ENCODE results near the gene CELA3A. TPM values are rescaled to one million over a fixed set of nuclear protein-coding genes. Genes with fewer than 3 reads are reported as not detected.

CELA3A gene
- total and polyA plus RNA-seq, 2 of the 8 experiments (the other 6 are each of a cell fraction or from before 2014, with no cell fraction given), result not detected

- peaks cover 34 to 83% of the 10 kb centered on the region in 2 experiments for H3K79me2 ChIP-seq (ENCODE audit: control insufficient read depth in 1 of 2, insufficient read depth in 2 of 2, low read length in 2 of 2)
- TF ChIP-seq CEBPB (IDR thresholded peaks at IDR 0.05; ENCODE audit: low read depth, low read length), result no peak
- TF ChIP-seq USF2 (IDR thresholded peaks at IDR 0.05; ENCODE audit: low read length), result no peak
- TF ChIP-seq TAF7 (optimal IDR thresholded peaks at IDR 0.05; ENCODE audit: borderline replicate concordance, low read depth, low read length), result no peak
- no peaks in the 10 kb centered on the region for H3K9me3 ChIP-seq (ENCODE audit: insufficient read depth in 2 of 2, low read depth in 1 of 2, low read length in 1 of 2)
- no peak overlapping the region for H2BK20ac ChIP-seq (ENCODE audit: low read length)
- H4K91ac ChIP-seq (replicated peaks; ENCODE audit: insufficient read length, low read length), result no peak overlapping the region
- H3K36me3 ChIP-seq (ENCODE audit: control insufficient read depth in 2 of 4, insufficient read depth in 4 of 4, low read length in 3 of 4), result 0 out of 8 replicates have a peak, but pooled peaks cover 0 to 2% (median 0%) of the 10 kb centered on the region in 4 experiments
- no peak overlapping the region for H2BK15ac ChIP-seq (ENCODE audit: low read length)
- no peak overlapping the region for H3K9ac ChIP-seq (replicated peaks in 1 of 4; ENCODE audit: extremely low read depth in 1 of 4, low read depth in 3 of 4, low read length in 3 of 4)
- POLR2A ChIA-PET (ENCODE audit: partially characterized antibody), result interaction anchor here (2.8 to 5.1 kb wide), 2 partner anchors 10 to 32 kb away, joined by 12 to 27 read pairs; no protein-coding TSS in a partner anchor
- no peak overlapping the region for H2BK120ac ChIP-seq (replicated peaks; ENCODE audit: low read depth, low read length)
- H3K79me1 ChIP-seq (ENCODE audit: low read depth, low read length), result peaks cover 3% of the 10 kb centered on the region
- H3K23me2 ChIP-seq (ENCODE audit: low read depth, low read length), result peaks cover 5% of the 10 kb centered on the region; the same call in 1 of the 2 replicates
- no peak overlapping the region for H2AK5ac ChIP-seq (ENCODE audit: low read depth, low read length)
- H3K27me3 ChIP-seq (replicated peaks in 1 of 4; ENCODE audit: control insufficient read depth in 3 of 4, extremely low read depth in 1 of 4, insufficient read depth in 3 of 4, low read length in 3 of 4), result no peaks in the 10 kb centered on the region
- no peak overlapping the region for H2BK5ac ChIP-seq (ENCODE audit: low read depth, low read length)
- no peak overlapping the region for H3K4ac ChIP-seq (replicated peaks; ENCODE audit: insufficient read length, low read depth, low read length)
- no peak overlapping the region for H3K4me2 ChIP-seq (ENCODE audit: insufficient read depth in 1 of 2, low read depth in 2 of 2, low read length in 2 of 2)
- H4K20me1 ChIP-seq (replicated peaks in 1 of 2; ENCODE audit: control insufficient read depth in 1 of 2, insufficient read depth in 2 of 2, low read length in 2 of 2), result peaks cover 6 to 9% of the 10 kb centered on the region in 2 experiments
- 98% methylated on average over 2 of the region's 2 CpGs; no CpG with 5 or more reads in 1 of the 2 experiments for WGBS, 2 experiments (ENCODE audit: extremely low coverage in 1 of 2, insufficient coverage in 1 of 2, insufficient read length in 1 of 2, insufficient replicate concordance in 2 of 2, low coverage in 1 of 2, low lambda C conversion rate in 2 of 2, missing lambda C conversion rate in 1 of 2)
- no peak overlapping the region for H3K18ac ChIP-seq (ENCODE audit: extremely low read depth, low read length)
- H2AFZ ChIP-seq (ENCODE audit: low read length), result no peak overlapping the region
- no peak for FAIRE-seq
- no peak overlapping the region for H3K4me3 ChIP-seq (ENCODE audit: extremely low read depth in 1 of 4, insufficient read depth in 2 of 4, low read depth in 3 of 4, low read length in 4 of 4)
- no peak overlapping the region for H3K56ac ChIP-seq (replicated peaks; ENCODE audit: insufficient read length, low read depth, low read length)
- CTCF ChIA-PET (ENCODE audit: partially characterized antibody), result interaction anchor here (1.5 kb wide), 1 partner anchor 360 kb away, joined by 3 read pairs; no protein-coding TSS in a partner anchor
- DNase-seq (ENCODE audit: low read depth in 1 of 2, low spot score in 2 of 2), result no peak
- H4K5ac ChIP-seq (ENCODE audit: insufficient read length, low read depth, low read length), result no peak overlapping the region
- no peak overlapping the region for H2BK12ac ChIP-seq (ENCODE audit: low read depth, low read length)
- no peak overlapping the region for H3K27ac ChIP-seq (ENCODE audit: low read depth, low read length)
- peaks cover 0 to 2% (median 1%) of the 10 kb centered on the region in 4 experiments; a peak in 4 of 7 replicates for H3K4me1 ChIP-seq (replicated peaks in 1 of 4; ENCODE audit: control insufficient read depth in 3 of 4, insufficient read depth in 4 of 4, low read length in 3 of 4)
- H4K8ac ChIP-seq (ENCODE audit: extremely low read depth, insufficient read depth, low read length), result no peak overlapping the region
- H3K14ac ChIP-seq (ENCODE audit: insufficient read length), result no peak overlapping the region
- H3K23ac ChIP-seq (ENCODE audit: insufficient read length), result no peak overlapping the region
Observed at GRCh38 chr1:22056936-22057335, 55.5 kb downstream of the CELA3A start.
